ENCODE data around the gene ESD. TPM values are rescaled to one million over a fixed set of nuclear protein-coding genes. Genes with fewer than 3 reads are reported as not detected.
"Not testable (repeated sequence)": the region's sequence is repeated elsewhere in the genome, so short reads cannot be mapped to it uniquely, and the experiment has no call there.

The ESD gene
- total RNA-seq, 4 donors from 2014 or later: 45.8 to 126 (median 78.0) TPM

- H3K36me3 ChIP-seq: no peaks in the 10 kb centered on the region
- H3K27ac ChIP-seq: no peak overlapping the region
- H3K27me3 ChIP-seq: peaks cover 0 to 6% (median 0%) of the 10 kb centered on the region in 4 donors
- TF ChIP-seq CTCF (IDR thresholded peaks at IDR 0.05) (no peak), POLR2A (IDR thresholded peaks at IDR 0.05) (no peak)
- peaks cover 0 to 9% (median 0%) of the 10 kb centered on the region in 3 donors for H3K9me3 ChIP-seq
- no peaks in the 10 kb centered on the region for H3K4me1 ChIP-seq
- intact Hi-C loops (cut with DNase I): no loop called here
- no peak overlapping the region for H3K4me3 ChIP-seq
- 52 to 88% methylated on average over 1 of the region's 1 CpG for WGBS, 2 donors
- DNase-seq: no peak
These were observed 20.1 kb upstream of the ESD start for GRCh38 chr13:46817095-46817494.

- H3K9me3 ChIP-seq: peaks cover 0 to 11% (median 0%) of the 10 kb centered on the region in 3 donors
- TF ChIP-seq CTCF (IDR thresholded peaks at IDR 0.05): no peak
- TF ChIP-seq POLR2A (IDR thresholded peaks at IDR 0.05): no peak
- no peaks in the 10 kb centered on the region for H3K4me1 ChIP-seq
- H3K4me3 ChIP-seq: no peak overlapping the region
- intact Hi-C loops (cut with DNase I): no loop called here
- DNase-seq: no peak
- H3K36me3 ChIP-seq: no peaks in the 10 kb centered on the region
- no peak overlapping the region for H3K27ac ChIP-seq
- H3K27me3 ChIP-seq: peaks cover 0 to 6% (median 0%) of the 10 kb centered on the region in 4 donors
- 67 to 85% methylated on average over 1 of the region's 1 CpG for WGBS, 2 donors
These were observed 19.4 kb upstream of the ESD start for GRCh38 chr13:46816371-46816770.

GRCh38 chr13:46812301-46812797 lies 15.4 kb upstream of the ESD start:
- Histone ChIP-seq H3K9me3 (peaks cover 0 to 11% (median 0%) of the 10 kb centered on the region in 3 donors), H3K27ac (no peak overlapping the region), H3K4me1 (no peaks in the 10 kb centered on the region), H3K36me3 (no peaks in the 10 kb centered on the region), H3K4me3 (no peak overlapping the region), H3K27me3 (peaks cover 0 to 3% (median 0%) of the 10 kb centered on the region in 4 donors)
- intact Hi-C loops (cut with DNase I): no loop called here
- TF ChIP-seq POLR2A (IDR thresholded peaks at IDR 0.05): no peak
- no peak for TF ChIP-seq CTCF (IDR thresholded peaks at IDR 0.05)
- DNase-seq: no peak

GRCh38 chr13:46810440-46810839 lies 13.5 kb upstream of the ESD start:
- intact Hi-C loops (cut with DNase I): no loop called here
- DNase-seq: no peak
- no peaks in the 10 kb centered on the region for H3K36me3 ChIP-seq
- no peaks in the 10 kb centered on the region for H3K4me1 ChIP-seq
- no peak overlapping the region for H3K4me3 ChIP-seq
- 87% methylated on average over 5 of the region's 5 CpGs for WGBS, 2 donors
- TF ChIP-seq CTCF (IDR thresholded peaks at IDR 0.05): no peak
- no peak for TF ChIP-seq POLR2A (IDR thresholded peaks at IDR 0.05)
- H3K27me3 ChIP-seq: peaks cover 0 to 3% (median 0%) of the 10 kb centered on the region in 4 donors
- H3K27ac ChIP-seq: no peak overlapping the region
- peaks cover 0 to 11% (median 0%) of the 10 kb centered on the region in 3 donors for H3K9me3 ChIP-seq

- H3K4me3 ChIP-seq; H3K4me1 ChIP-seq; H3K36me3 ChIP-seq; H3K27me3 ChIP-seq; H3K27ac ChIP-seq; DNase-seq; intact Hi-C loops (cut with DNase I); H3K9me3 ChIP-seq: not testable (repeated sequence)
- WGBS, 2 donors: 60 to 91% methylated on average over 1 of the region's 1 CpG
These were observed 8.0 kb upstream of the ESD start for GRCh38 chr13:46804921-46805320.

GRCh38 chr13:46804391-46804815 lies 7.4 kb upstream of the ESD start:
- H3K36me3 ChIP-seq: no peaks in the 10 kb centered on the region
- no peaks in the 10 kb centered on the region for H3K4me1 ChIP-seq
- 63 to 71% methylated on average over 2 to 3 of the region's 3 CpGs for WGBS, 2 donors
- H3K27me3 ChIP-seq: no peaks in the 10 kb centered on the region
- H3K27ac ChIP-seq: no peak overlapping the region
- H3K9me3 ChIP-seq: no peaks in the 10 kb centered on the region
- DNase-seq: no peak
- intact Hi-C loops (cut with DNase I): no loop called here
- TF ChIP-seq POLR2A (IDR thresholded peaks at IDR 0.05) (no peak), CTCF (IDR thresholded peaks at IDR 0.05) (no peak)
- no peak overlapping the region for H3K4me3 ChIP-seq
